Ureter (tissue), 1 donor: ENCODE measurements around the gene HMBS. TPM values are rescaled to one million over a fixed set of nuclear protein-coding genes. Genes with fewer than 3 reads are reported as not detected.
"Not testable (repeated sequence)": the region's sequence is repeated elsewhere in the genome, so short reads cannot be mapped to it uniquely, and the experiment has no call there.

ENCODE experiments used
- DNase-seq: peaks from one replicate; pipeline ENCODE4 v3.0.0-alpha.2; 2020; ENCODE audit warnings: low spot score
- total RNA-seq: library from RNA; stranded (reverse); gene quantifications from one replicate; pipeline ENCODE4 v1.2.4, GENCODE V29; 2023
- donor health status: DM: yes; HTN: yes; CAD: no.

The HMBS gene
- total RNA-seq: 26.4 TPM

DNA sequence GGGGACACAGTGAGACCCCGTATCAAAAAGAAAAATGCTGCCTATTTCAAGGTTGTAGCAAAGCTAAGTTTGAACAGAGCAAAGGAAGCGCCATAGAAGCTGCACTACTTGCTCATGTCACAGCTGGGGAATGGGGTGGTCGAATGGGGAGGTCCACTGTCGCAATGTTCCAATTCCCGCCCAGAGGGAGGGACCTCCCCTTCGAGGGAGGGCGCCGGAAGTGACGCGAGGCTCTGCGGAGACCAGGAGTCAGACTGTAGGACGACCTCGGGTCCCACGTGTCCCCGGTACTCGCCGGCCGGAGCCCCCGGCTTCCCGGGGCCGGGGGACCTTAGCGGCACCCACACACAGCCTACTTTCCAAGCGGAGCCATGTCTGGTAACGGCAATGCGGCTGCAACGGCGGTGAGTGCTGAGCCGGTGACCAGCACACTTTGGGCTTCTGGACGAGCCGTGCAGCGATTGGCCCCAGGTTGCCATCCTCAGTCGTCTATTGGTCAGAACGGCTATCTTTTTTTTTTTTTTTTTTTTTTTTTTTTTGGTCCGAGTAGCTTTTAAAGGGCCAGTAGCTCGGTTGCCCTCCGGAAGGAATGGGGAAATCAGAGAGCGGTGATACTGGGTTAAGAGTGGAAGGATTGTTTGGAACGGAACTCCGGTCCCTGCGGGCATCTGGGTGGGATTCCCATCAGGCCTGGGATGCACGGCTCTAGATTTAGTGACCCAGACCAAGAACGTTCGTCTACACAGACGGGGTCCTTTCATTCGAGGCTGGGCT lies at the start of gene HMBS:
Gene HMBS (plus strand): TSS at position 219 of the 774 bp plus-strand sequence. CDS start 153 bp downstream, at position 372.
- DNase-seq: peak; percentile 95

DNA sequence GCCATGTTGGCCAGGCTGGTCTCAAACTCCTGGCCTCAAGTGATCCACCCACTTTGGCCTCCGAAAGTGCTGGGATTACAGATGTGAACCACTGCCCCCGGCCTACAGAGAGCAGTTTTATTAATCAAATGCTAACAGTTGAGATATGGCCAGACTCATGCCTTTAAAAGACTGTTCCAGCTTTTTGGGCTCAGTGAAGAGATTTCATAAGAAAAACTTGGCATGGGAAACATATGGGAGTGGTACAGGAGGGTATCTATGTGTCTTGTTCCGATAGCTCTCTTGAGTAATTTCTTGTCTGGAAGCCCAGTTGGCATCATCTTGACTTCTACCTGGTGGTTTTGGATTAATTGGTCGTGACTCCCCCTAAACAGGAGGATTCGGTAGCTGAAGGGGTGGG lies 45.8 kb upstream of the HMBS start:
- DNase-seq: no peak

DNA sequence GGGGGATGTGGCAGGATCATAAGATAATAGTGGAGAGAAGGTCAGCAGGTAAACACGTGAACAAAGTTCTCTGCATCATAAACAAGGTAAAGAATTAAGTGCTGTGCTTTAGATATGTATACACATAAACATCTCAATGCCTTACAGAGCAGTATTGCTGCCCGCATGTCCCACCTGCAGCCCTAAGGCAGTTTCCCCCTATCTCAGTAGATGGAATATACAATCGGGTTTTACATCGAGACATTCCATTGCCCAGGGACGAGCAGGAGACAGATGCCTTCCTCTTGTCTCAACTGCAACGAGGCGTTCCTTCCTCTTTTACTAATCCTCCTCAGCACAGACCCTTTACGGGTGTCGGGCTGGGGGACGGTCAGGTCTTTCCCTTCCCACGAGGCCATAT lies 45.2 kb upstream of the HMBS start:
- DNase-seq: not testable (repeated sequence)

DNA sequence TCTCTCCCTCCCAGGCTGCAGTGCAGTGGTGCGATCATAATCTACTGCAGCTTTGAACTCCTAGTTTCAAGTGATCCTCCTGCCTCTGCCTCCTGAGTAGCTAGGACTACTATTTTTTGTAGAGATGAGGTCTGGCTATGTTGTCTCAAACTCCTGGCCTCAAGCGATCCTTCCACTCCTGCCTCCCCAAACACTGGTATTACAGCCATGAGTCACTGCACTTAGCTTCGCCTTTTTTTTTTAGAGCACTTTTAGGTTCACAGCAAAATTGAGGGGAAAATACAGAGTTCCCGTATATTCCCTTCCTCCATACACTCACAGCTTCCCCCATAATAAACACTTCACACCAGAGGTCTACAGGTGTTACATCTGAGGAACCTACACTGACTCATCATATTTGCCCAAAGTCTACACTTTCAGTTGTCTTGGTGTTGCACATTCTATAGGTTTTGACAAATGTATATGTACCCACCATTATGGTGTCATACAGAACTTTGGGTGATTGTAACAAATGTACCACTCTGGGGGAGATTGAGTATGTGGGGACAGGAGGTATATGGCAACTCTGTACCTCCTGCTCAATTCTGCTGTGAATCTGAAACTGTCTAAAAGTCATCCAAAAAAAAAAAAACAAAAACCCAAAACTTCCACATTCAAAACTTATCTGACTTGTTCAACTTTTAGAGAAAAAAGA lies 42.7 kb upstream of the HMBS start:
- DNase-seq: no peak

DNA sequence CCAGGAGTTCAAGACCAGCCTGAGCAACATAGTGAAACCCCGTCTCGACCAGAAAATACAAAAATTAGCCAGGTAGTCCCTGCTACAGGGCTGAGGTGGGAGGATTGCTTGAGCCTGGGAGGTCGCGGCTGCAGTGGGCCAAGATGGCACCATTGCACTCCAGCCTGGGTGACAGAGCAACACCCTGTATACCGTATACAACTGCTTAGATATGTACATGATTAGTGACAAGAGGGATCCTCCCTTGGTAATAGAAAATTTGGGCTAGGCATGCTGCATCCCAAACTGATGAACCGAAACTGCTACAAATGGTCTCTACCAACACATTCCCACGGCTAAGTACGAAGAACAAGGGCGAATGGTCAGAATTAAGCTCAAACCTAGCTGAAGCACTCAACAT lies 41.8 kb upstream of the HMBS start:
- no peak for DNase-seq

DNA sequence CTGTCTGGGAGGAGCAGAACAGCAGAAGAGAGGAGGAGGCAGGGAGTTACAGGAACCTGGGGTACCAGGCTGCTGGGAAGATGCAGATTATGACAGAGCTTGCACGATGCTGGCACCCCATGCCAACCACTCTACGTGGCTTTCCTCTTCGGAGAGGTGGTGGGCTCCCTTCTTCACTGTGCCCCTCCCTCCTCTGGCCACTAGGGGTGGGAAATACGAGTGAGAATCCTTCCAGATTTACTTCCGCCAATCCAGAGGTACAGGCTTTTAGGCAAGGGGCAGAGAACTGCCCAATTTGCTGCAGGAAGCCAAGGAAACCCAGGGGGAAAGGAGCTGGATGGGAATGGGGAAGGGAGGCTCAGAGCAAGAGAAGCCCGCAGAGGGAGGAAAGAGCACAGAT lies 40.0 kb upstream of the HMBS start:
- DNase-seq: no peak

DNA sequence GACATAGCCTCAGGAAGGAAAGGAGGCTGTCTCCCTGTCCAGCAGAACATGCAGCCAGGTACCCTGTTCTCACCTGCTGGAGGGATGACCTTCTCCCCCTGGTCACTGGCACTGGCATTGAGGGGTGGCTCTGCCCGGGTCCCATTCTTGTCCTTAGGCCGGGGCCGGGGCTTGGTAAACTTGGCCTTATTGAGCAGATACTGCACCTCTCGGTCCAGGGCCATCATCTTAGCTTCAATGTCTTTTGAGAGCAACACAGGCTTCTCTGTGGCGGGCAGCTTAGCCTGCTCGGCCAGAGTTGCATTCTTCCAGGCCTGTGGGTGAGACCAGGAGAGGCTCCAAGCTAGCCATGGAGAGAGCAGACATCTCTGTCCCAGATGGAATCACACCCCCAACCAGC lies 38.2 kb upstream of the HMBS start:
- DNase-seq: no peak

DNA sequence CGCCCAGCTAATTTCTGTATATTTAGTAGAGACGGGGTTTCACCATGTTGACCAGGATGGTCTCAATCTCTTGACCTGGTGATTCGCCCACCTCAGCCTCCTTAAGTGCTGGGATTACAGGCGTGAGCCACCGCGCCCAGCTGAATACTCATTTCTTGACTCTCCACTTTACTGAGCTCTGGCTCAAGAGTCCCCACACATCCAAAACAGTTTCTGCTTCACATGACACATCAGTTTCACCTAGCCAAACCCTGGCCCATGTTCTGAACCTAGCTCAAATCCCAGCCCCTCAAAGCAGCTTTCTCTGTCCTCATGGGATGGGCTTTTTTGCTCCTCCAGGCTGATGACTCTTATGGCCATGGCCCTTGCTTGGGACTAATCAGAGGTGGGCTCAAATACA lies 37.5 kb upstream of the HMBS start:
- no peak for DNase-seq

DNA sequence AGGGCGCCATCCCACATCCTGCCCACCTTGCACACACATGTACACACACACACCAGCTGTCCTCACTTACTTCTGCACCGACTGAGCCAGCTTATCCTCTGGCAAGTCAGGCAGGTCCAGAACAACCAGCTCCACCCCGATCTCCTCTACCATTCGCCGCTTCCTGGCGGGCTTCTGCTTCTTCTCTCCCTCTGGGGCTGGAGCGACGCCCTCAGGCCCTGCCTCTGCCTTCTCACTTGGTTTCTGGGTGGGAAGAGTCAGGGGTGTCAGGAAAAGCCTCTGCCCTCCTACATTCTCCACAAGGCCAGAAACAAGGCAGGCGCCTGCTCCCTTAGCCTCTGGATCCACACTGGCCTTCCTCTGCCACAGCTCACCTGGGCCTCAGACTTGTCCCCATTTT lies 36.0 kb upstream of the HMBS start:
- no peak for DNase-seq

DNA sequence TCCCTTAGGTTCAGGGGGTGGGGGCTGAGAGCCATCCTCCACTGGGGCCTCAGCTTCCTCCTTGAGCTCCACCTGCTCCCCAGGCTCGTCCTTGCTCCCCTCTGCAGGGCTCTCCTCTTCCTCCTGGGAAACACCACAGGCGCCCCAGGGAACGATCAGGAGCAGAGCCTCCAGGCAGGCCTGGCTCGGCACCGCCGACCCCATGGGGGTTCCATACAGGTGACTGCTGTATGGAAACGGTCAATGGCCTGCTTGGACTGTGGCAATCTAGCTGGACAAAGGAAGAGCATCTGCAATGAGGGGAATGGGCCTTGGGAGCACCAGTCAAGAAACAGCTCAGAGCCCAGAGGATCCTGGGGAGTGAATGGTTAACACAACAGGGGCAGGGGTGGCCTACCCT lies 35.6 kb upstream of the HMBS start:
- no peak for DNase-seq

DNA sequence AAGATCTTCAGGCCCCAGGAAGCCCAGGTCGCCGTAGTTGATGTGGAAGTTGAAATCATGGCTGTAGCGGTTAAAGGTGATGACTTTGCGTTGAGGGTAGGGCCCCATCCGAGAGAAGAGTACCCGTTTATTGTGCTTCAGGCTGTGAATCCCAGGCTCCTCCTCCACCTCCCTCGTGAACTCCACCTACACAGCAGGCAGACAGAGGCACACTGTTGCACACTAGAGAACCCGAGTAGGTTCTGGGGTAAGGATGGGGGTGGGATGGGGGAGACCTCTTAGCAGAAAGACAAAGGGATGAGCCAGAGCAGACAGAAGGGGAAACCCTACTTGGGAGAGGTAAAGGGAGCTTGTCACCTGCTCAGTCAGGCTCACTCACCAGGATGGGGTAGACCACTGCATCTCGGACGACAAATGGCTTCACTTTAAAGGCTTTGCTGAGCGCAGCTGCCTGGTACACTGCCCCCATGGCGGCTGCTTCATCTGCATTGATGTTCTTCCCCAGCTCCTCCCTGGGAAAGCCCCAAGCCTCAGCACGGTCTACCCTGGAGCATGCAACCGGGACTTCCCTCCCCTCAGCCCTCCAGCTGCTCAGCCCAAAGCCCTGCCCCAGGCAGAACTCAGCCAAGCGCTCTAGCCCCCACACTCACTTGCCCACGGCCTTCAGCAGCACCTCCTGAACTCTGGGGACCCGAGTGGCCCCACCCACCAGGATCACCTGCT lies 33.1 kb upstream of the HMBS start:
- DNase-seq: no peak

DNA sequence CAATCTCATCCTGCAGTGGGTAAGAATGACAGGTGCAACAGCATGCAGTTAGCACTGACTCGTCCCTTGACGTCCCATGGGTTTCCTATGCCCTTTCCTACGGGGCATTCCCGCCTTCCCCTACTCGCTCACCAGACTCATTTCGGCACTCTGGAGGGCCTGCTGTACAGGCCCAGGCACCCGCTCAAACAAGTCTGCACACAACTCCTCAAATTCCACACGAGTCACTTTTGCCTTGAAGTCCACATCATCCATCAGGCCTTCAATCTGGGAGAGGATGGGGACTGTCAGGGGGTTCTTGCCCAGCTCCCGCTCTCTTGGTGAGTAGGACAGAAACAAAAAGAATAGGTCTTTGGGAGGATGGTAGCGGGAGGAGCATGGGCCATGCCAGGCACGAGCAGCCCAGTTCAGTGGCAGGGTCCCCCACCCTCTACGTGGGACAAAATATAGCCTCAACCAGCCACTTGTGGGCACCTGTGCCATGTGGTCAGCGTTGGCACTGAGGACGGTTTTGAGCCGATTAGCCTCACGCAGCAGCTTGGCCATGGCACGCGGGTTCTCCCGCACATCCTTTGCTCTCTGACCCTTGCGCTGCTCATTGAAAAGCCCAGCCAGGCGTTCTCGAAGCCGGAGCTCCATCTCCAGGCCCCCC lies 32.4 kb upstream of the HMBS start:
- DNase-seq: no peak

DNA sequence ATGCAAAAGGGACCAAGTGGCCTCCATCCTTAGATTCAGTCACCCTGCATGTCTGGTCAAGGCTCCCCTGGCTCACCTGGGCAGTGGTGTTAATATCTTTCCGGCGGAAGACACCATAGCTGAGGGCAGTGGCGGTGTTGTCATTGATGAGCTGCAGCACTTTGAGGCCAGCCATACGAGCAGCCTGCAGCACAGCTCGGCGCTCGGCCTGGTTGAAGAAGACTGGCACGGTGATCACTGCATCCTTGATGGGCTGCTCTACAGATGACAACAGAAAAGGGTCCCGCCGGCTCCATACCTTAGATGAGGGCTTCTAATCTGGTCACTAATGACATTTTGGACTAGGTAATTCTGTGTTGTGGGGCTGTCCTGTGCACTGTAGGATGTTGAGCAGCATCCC lies 30.3 kb upstream of the HMBS start:
- no peak for DNase-seq

DNA sequence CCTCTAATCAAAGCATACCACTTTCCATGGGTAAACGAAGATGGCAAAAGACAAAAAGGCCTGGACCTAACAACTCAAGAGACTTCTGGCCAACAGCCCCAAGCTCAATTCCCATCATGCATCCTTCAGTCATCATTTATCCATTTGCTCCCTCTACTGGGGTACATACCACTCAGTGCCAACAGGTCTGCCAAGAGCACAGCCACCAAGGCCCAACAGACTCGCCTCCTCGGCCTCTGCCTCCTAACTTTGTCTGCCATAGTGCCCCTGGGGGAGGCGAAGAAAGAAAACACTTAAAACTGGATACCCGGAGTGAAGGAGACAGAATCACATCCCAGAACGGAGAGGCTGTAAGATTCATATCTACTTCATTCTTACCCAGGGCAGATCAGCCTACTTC lies 28.8 kb upstream of the HMBS start:
- DNase-seq: no peak

DNA sequence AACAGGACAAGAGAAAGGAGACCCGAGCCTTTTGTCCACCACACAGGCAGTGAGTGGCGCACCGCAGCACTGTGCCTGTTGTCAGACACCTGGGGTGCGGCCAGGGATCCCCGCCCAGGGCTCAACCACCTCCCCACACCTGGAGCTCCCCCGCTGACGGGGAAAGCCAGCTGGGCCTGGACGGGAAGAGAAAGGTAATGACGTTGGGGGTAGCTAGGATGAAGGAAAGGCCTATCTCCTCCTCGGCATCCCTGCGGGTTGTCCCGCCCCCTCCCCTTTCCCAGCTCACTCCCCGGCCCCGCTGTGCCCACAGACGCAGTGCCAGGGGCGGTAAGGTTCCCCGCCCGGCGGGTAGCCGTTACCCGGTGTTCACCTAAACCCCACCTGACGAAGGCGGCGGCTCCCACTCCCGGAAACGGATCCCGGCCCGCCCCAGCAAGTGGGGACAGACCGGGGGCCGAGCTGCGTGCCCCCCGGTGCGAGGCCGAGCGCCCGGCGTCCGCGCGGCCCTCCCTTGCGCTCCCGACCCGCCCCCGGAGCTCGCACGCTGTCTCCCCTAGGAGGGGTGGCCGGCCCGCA lies 28.2 kb upstream of the HMBS start:
- peak; percentile 54 for DNase-seq

DNA sequence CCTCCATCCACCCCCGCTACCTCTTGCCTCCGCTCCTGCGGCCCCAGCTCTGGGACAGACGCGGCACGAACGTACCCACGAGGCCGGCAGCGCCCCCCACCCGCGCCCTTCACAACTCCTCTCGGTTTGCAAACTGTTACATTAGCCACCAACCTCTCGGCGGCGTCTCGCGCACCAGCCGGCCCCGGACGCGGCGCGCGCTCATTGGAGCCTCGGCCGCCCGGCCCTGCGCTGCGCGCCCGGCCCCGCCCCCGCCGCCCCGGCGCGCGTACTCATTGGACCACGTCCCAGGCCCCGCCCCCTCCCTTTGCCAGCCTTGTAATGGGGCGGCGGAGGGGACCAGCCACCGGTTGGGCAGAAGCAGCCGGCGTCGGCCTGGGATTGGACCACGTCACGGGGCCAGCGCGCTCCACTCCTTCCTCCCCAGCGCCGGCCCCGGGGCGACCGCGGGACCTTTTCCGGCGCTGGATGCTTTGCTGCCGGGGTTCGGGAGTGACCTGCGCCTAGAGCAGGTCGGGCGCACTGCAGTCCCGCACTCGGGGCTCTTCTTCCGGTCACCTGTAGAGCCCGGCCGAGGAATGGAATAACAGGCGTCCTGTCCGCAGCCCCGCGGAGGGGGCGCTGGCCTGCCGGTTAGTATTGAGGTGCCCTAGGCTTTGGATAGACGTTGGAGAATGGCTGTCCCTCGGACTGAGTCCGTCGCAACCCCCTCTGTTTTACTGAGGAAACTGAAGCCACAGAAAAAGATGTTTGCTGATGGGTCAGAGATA lies 27.5 kb upstream of the HMBS start, which contains the start of gene HYOU1:
Gene HYOU1 (minus strand): TSS at position 206 of the 770 bp plus-strand sequence. CDS start 1,045 bp downstream, outside the sequence.
- peak; percentile 98 for DNase-seq

DNA sequence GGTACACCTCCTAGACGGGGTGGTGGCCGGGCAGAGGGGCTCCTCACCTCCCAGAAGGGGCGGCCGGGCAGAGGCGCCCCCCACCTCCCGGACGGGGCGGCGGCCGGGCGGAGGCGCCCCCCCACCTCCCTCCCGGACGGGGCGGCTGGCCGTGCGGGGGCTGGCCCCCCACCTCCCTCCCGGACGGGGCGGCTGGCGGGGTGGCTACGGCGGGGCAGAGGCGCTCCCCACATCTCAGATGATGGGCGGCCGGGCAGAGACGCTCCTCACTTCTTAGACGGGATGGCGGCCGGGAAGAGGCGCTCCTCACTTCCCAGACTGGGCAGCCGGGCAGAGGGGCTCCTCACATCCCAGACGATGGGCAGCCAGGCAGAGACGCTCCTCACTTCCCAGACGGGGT lies 25.6 kb upstream of the HMBS start:
- DNase-seq: not testable (repeated sequence)

DNA sequence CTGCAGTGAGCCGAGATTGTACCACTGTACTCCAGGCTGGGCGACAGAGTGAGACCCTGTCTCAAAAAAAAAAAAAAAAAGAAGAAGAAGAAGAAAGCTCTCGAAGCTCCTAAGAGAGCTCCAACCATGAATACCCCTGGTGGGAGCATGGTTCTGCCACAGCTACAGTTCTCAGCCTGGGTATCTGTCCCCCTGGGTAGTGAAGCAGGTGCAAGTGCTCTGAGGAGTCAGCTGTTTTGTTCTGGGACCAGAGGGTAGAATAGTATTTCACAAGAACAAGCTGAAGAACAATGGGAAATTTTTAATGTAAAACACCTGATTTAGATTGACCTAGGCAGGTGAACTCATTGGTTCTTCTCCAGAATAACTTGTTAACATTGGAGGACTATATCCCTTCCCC lies 23.4 kb upstream of the HMBS start:
- no peak for DNase-seq

DNA sequence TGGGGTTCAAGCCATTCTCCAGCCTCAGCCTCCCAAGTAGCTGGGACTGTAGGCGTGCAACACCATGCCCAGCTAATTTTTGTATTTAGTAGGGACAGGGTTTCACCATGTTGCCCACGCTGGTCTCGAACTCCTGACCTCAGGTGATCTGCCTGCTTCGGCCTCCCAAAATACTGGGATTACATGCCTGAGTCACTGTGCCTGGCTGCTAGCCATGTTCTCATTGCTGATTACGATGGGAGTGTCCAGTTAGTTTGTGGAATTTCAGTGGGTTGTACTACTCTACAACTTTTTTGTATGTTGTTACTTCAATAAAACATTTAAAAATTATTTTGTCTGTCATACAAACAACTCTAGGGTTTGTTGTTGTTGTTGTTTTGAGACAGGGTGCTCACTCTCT lies 21.9 kb upstream of the HMBS start:
- no peak for DNase-seq

DNA sequence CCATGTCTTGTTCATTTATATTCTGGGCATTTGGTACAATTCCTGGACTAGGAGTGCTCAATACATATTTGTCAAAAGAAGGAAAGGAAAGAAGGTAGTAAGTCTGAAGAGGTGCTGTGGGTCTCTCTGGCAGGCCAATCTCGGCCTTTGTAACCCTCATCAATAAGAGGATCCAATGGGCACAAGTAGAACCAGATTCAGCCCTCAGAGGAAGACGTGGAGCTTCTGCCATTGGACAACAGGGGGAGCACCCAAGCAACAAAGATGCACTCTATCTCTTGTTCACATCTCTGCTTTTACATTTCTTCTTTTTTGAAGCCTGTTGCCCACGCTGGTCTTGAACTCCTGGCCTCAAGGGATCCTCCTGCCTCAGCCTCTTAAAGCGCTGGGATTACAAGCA lies 19.3 kb upstream of the HMBS start:
- DNase-seq: no peak
